ENCODE measurements around the gene CDKAL1.

Gene CDKAL1

GRCh38 chr6:20699402-20699801 lies 165.1 kb downstream of the CDKAL1 start:
- TF ChIP-seq FOXP2 (optimal IDR thresholded peaks at IDR 0.05; ENCODE audit: borderline replicate concordance, extremely low read depth, extremely low read length, insufficient read depth) (no peak), POLR2AphosphoS5 (IDR thresholded peaks at IDR 0.05; ENCODE audit: low read depth, low read length) (no peak), TAF1 (IDR thresholded peaks at IDR 0.05; ENCODE audit: borderline replicate concordance, insufficient read depth, low read length) (no peak), SIN3A (IDR thresholded peaks at IDR 0.05; ENCODE audit: borderline replicate concordance, insufficient read depth, low read length) (no peak), REST (IDR thresholded peaks at IDR 0.05; ENCODE audit: insufficient read depth in 1 of 2, low read depth in 2 of 2, low read length in 2 of 2) (no peak)

GRCh38 chr6:20700375-20700774 lies 166.1 kb downstream of the CDKAL1 start:
- TF ChIP-seq TAF1 (IDR thresholded peaks at IDR 0.05; ENCODE audit: borderline replicate concordance, insufficient read depth, low read length) (no peak), REST (IDR thresholded peaks at IDR 0.05; ENCODE audit: insufficient read depth in 1 of 2, low read depth in 2 of 2, low read length in 2 of 2) (no peak), FOXP2 (optimal IDR thresholded peaks at IDR 0.05; ENCODE audit: borderline replicate concordance, extremely low read depth, extremely low read length, insufficient read depth) (no peak), SIN3A (IDR thresholded peaks at IDR 0.05; ENCODE audit: borderline replicate concordance, insufficient read depth, low read length) (no peak), POLR2AphosphoS5 (IDR thresholded peaks at IDR 0.05; ENCODE audit: low read depth, low read length) (no peak)

DNA sequence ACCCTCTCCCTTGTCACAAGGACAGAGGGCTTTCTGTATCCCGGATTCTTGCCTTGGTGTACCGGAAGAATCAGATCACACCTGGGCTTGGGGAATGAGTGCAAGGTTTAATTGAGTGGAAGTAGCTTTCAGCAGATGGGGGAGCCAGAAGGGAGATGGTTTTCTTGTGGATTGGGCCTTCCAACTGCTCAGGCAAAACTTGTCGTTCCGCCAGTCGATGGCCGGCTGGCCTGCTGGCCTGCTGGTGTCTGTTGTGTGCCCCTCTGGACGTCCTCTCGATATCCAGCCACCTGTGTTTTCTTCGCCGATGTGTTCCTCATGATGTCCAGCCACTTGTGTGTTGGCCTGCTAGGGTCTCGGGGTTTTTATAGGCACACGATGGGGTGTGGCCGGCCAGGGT lies 168.1 kb downstream of the CDKAL1 start:
- TF ChIP-seq REST (IDR thresholded peaks at IDR 0.05; ENCODE audit: insufficient read depth in 1 of 2, low read depth in 2 of 2, low read length in 2 of 2), result no peak
- no peak for TF ChIP-seq TAF1 (IDR thresholded peaks at IDR 0.05; ENCODE audit: borderline replicate concordance, insufficient read depth, low read length)
- TF ChIP-seq FOXP2 (optimal IDR thresholded peaks at IDR 0.05; ENCODE audit: borderline replicate concordance, extremely low read depth, extremely low read length, insufficient read depth), result no peak
- TF ChIP-seq SIN3A (IDR thresholded peaks at IDR 0.05; ENCODE audit: borderline replicate concordance, insufficient read depth, low read length), result no peak
- TF ChIP-seq POLR2AphosphoS5 (IDR thresholded peaks at IDR 0.05; ENCODE audit: low read depth, low read length), result no peak

DNA sequence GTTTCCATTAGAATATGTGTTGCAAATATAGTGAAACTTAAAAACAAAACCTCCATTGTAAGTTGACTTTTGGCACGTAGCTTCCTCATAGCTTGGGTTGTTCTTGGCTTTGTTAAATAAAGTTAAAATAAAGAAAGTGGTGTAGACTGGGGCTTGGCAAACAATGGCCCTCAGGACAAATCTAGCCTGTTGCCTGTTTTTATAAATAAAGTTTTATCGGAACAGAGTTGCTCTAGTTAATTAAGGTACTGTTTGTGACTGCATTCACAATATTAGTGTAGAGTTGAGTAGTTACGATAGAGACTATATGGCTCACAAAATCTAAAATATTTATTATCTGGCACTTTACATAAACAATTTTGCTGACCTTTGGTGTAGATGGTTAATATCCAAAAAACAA lies 168.8 kb downstream of the CDKAL1 start:
- TF ChIP-seq SIN3A (IDR thresholded peaks at IDR 0.05; ENCODE audit: borderline replicate concordance, insufficient read depth, low read length) (no peak), TAF1 (IDR thresholded peaks at IDR 0.05; ENCODE audit: borderline replicate concordance, insufficient read depth, low read length) (no peak), FOXP2 (optimal IDR thresholded peaks at IDR 0.05; ENCODE audit: borderline replicate concordance, extremely low read depth, extremely low read length, insufficient read depth) (no peak), POLR2AphosphoS5 (IDR thresholded peaks at IDR 0.05; ENCODE audit: low read depth, low read length) (no peak), REST (IDR thresholded peaks at IDR 0.05; ENCODE audit: insufficient read depth in 1 of 2, low read depth in 2 of 2, low read length in 2 of 2) (no peak)
